CD4-positive, alpha-beta T cell treated with Interleukin-6 for 4 hours (primary cell): ENCODE results near the gene APEH.

Experiments used
- DNase-seq: peaks from one replicate; pipeline ENCODE4 v3.0.0-alpha.2; 2020; ENCODE audit warnings: mixed read lengths

APEH gene

GRCh38 chr3:49652218-49652902, 21.8 kb upstream of the APEH start:
- no peak for DNase-seq

- no peak for DNase-seq
Measured at GRCh38 chr3:49652903-49653415, 21.2 kb upstream of the APEH start.

DNA sequence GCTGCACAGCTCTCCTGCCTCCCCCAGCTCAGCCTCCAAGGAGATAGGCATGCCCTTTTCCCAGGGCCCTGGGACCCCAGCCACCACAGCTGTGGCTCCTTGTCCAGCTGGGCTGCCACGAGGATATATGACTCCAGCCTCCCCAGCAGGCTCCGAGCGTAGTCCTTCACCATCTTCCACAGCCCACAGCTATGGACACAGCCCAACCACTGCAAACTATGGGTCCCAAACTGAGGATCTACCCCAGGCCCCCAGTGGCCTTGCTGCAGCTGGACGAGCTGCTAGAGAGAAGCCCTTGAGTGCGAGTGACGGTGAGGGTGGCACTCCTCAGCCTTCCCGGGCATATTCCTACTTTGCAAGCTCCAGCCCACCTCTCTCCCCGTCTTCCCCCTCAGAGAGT, 20.5 kb upstream of the APEH start:
- no peak for DNase-seq

DNA sequence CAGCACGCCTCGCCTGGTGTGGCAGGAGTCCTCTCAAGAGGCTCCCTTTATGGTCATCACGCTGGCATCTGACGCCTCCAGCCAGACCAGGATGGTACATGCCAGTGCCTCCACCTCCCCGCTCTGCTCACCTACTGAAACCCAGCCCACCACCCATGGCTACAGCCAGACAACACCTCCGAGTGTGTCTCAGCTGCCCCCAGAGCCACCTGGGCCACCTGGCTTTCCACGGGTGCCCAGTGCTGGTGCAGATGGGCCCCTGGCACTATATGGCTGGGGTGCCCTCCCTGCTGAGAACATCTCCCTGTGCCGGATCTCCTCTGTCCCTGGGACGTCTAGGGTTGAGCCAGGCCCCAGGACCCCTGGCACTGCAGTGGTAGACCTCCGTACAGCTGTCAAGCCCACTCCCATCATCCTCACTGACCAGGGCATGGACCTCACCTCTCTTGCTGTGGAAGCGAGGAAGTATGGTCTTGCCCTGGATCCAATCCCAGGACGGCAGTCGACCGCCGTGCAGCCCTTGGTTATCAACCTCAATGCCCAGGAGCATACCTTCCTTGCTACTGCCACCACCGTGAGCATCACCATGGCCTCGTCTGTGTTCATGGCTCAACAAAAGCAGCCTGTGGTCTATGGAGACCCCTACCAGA, 19.9 kb upstream of the APEH start:
- DNase-seq = no peak

- DNase-seq = no peak
Measured at GRCh38 chr3:49654955-49655556, 19.1 kb upstream of the APEH start.

GRCh38 chr3:49655731-49656285, 18.3 kb upstream of the APEH start:
- no peak for DNase-seq

GRCh38 chr3:49656541-49657112, 17.5 kb upstream of the APEH start:
- peak; percentile 11 for DNase-seq

DNA sequence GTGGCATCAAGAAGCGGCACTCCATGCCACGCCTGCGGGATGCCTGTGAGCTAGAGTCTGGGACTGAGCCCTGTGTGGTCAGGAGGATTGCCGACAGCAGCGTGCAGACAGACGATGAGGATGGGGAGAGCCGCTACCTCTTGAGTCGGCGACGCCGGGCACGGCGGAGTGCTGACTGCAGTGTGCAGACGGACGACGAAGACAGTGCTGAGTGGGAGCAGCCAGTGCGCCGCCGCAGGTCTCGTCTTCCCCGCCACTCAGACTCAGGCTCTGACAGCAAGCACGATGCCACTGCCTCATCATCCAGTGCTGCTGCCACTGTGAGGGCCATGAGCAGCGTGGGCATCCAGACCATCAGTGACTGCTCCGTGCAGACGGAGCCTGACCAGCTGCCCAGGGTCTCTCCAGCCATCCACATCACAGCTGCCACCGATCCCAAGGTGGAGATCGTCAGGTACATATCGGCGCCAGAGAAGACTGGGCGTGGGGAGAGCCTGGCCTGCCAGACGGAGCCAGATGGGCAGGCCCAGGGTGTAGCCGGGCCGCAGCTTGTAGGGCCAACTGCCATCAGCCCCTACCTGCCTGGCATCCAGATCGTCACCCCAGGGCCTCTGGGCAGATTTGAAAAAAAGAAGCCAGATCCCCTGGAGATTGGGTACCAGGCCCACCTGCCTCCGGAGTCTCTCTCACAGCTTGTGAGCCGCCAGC, 16.8 kb upstream of the APEH start:
- no peak for DNase-seq

DNA sequence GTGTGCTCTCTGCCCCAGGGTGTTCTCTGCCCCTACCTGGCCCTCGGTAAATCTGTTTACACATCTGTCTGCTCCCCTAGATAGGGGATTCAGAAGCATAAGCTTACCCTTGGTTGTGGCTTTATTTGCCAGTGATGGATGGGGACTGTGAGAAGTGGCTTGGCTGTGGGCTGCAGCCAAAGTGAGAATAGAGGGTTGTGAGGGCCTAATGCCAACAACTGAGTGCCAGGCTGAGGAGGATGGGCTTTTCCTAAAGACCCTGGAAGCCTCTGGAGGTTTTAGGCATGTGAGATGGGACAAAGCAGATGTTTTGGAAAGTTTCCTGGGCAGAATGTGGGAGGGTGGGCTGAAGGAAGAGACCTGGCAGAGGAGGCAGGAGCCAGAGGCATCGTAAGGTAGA, 15.4 kb upstream of the APEH start:
- DNase-seq = no peak

GRCh38 chr3:49659756-49660155, 14.4 kb upstream of the APEH start:
- no peak for DNase-seq

DNA sequence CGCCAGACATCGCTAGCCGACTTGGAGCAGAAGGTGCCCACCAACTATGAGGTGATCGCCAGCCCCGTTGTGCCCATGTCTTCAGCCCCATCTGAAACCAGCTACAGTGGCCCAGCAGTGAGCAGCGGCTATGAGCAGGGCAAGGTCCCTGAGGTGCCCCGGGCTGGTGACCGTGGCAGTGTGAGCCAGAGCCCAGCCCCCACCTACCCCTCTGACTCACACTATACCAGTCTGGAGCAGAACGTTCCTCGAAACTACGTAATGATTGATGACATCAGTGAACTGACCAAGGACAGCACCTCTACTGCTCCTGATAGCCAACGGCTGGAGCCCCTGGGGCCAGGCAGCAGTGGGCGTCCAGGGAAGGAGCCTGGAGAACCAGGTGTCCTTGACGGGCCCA, 12.9 kb upstream of the APEH start:
- no peak for DNase-seq

- DNase-seq = no peak
Measured at GRCh38 chr3:49662021-49662420, 12.1 kb upstream of the APEH start.

- no peak for DNase-seq
Measured at GRCh38 chr3:49662720-49663413, 11.3 kb upstream of the APEH start.

DNA sequence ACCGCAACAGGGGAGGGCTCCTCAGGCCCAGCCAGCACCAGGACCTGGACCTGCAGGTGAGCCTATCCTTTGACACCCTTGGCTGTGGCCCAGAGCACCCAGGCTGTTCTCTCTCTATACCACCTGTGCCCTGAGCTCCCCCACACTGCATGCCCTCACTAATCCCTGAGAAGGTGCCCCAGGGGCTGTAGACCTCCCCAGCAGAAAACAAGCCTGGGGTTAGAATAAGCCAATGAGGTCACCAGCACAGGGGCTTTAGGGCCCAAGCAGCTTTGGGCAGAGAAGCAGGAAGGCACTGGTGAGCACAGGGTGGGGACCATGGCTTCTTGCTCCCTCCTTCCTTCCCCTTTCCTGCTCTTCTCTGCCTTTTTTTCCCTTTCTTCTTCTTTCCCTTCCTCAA, 10.3 kb upstream of the APEH start:
- no peak for DNase-seq

DNA sequence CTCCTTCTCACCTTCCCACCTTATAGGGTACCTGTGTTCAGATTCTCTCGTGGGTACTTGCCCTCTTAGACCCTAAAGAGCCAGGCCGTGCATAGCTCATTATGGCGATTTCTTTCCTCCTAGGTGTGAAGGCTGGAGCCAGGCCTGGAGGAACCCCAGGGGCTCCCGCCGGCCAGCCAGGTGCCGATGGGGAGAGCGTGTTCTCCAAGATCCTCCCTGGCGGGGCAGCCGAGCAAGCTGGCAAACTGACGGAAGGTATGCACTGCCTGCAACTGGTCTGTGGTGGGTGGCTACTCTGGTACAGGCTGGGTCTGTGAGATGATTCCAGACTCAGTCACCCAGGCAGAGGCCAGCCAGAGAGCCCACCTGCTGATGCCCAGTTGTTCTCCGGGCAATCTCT, 9.9 kb upstream of the APEH start:
- DNase-seq = no peak

GRCh38 chr3:49665822-49666519, 8.2 kb upstream of the APEH start:
- DNase-seq = no peak

GRCh38 chr3:49666592-49666991, 7.6 kb upstream of the APEH start:
- DNase-seq = no peak

- DNase-seq = no peak
Measured at GRCh38 chr3:49667701-49668413, 6.3 kb upstream of the APEH start.

- DNase-seq = no peak
Measured at GRCh38 chr3:49668414-49668797, 5.7 kb upstream of the APEH start.

DNA sequence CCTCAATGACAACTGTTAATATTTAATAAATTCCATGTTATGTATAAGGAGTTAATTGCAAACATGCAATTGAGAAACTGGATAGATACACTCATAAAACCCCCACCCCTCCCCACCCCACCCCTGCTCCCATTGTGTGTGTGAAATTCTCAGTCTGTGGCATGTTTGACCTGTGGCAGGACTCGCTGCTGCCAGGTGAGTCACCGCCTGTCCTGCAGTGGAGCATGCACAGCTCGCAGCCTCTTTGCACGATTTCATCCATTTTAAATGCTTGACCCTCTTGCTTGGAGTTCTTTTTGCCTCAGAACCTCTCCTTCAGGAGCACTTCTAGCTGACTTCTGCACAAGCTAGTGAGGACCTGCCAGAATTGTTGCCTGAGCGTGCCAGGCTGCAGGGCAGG, 5.3 kb upstream of the APEH start:
- no peak for DNase-seq

GRCh38 chr3:49669352-49669751, 4.8 kb upstream of the APEH start:
- DNase-seq = no peak
